HL-60 (cell line): ENCODE results near the gene LRRC52.

Experiments
- DNase-seq, 2 experiments: peaks; one replicate each; pipeline ENCODE4 v3.0.0-alpha.2; 2010 to 2020; ENCODE audit warnings: low read depth in 1 of 2, low spot score in 1 of 2
- H3K27ac ChIP-seq: fragments of 250-450 bp; sonication (Bioruptor Pico); replicated peaks from 2 replicates; pipeline ENCODE4 v1.5.1; 2020; ENCODE audit warnings: mild to moderate bottlenecking, moderate library complexity
- H3K27me3 ChIP-seq: fragments of 250-450 bp; sonication (Bioruptor Pico); 2 replicates; pipeline ENCODE4 v1.5.1; 2021; ENCODE audit warnings: mild to moderate bottlenecking, moderate library complexity; ENCODE audit not compliant: insufficient read depth, poor library complexity, severe bottlenecking
- H3K4me3 ChIP-seq: replicated peaks from 2 replicates; pipeline ENCODE4 v1.5.1; 2011; ENCODE audit warnings: mild to moderate bottlenecking, control low read depth, low read length; ENCODE audit not compliant: insufficient read depth
- GABPA ChIP-seq: IDR thresholded peaks from 2 replicates; pipeline ENCODE4 v1.6.1; 2012; ENCODE audit warnings: low read depth
- POLR2AphosphoS5 ChIP-seq: IDR thresholded peaks from 2 replicates; pipeline ENCODE4 v1.6.1; 2012; ENCODE audit warnings: low read depth
- SPI1 ChIP-seq: IDR thresholded peaks from 2 replicates; pipeline ENCODE4 v1.6.1; 2012; ENCODE audit warnings: low read depth, mild to moderate bottlenecking, borderline replicate concordance
- TF ChIP-seq, protein P1 (sequence below): IDR thresholded peaks from one replicate; pipeline ENCODE4 v1.5.1; 2011; ENCODE audit warnings: low read length, control low read depth, inconsistent platforms; ENCODE audit not compliant: insufficient read depth
- TF ChIP-seq, protein P2 (sequence below): IDR thresholded peaks from 2 replicates; pipeline ENCODE4 v1.6.1; 2012; ENCODE audit warnings: low read depth; ENCODE audit not compliant: insufficient replicate concordance

LRRC52 gene

DNA sequence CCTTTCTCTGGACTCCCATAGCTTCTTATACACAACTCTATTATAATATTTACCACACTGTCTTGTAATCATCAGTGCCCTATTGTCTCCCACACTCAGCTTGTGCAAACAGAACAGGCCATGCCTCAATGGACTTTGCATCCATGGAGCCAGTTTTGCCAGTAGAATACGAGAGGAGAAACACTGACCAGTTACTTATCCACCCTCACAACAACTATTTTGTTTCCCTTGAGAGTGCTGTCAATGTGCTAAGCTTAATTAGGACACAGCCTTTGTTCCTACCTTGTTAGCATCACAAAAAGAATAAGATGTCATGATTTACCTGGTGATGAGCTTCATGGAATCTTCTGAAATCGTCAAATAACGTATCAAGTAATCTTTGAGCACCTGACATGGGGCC is 18.1 kb upstream of the LRRC52 start:
- Histone ChIP-seq H3K27me3 (no peaks in the 10 kb centered on the region), H3K27ac (no peak overlapping the region), H3K4me3 (no peak overlapping the region)
- DNase-seq, result no peak
- no peak for TF ChIP-seq SPI1
- no peak for TF ChIP-seq GABPA
- no peak for TF ChIP-seq POLR2AphosphoS5
- TF ChIP-seq, protein P1, sequence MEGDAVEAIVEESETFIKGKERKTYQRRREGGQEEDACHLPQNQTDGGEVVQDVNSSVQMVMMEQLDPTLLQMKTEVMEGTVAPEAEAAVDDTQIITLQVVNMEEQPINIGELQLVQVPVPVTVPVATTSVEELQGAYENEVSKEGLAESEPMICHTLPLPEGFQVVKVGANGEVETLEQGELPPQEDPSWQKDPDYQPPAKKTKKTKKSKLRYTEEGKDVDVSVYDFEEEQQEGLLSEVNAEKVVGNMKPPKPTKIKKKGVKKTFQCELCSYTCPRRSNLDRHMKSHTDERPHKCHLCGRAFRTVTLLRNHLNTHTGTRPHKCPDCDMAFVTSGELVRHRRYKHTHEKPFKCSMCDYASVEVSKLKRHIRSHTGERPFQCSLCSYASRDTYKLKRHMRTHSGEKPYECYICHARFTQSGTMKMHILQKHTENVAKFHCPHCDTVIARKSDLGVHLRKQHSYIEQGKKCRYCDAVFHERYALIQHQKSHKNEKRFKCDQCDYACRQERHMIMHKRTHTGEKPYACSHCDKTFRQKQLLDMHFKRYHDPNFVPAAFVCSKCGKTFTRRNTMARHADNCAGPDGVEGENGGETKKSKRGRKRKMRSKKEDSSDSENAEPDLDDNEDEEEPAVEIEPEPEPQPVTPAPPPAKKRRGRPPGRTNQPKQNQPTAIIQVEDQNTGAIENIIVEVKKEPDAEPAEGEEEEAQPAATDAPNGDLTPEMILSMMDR, result no peak
- TF ChIP-seq, protein P2, sequence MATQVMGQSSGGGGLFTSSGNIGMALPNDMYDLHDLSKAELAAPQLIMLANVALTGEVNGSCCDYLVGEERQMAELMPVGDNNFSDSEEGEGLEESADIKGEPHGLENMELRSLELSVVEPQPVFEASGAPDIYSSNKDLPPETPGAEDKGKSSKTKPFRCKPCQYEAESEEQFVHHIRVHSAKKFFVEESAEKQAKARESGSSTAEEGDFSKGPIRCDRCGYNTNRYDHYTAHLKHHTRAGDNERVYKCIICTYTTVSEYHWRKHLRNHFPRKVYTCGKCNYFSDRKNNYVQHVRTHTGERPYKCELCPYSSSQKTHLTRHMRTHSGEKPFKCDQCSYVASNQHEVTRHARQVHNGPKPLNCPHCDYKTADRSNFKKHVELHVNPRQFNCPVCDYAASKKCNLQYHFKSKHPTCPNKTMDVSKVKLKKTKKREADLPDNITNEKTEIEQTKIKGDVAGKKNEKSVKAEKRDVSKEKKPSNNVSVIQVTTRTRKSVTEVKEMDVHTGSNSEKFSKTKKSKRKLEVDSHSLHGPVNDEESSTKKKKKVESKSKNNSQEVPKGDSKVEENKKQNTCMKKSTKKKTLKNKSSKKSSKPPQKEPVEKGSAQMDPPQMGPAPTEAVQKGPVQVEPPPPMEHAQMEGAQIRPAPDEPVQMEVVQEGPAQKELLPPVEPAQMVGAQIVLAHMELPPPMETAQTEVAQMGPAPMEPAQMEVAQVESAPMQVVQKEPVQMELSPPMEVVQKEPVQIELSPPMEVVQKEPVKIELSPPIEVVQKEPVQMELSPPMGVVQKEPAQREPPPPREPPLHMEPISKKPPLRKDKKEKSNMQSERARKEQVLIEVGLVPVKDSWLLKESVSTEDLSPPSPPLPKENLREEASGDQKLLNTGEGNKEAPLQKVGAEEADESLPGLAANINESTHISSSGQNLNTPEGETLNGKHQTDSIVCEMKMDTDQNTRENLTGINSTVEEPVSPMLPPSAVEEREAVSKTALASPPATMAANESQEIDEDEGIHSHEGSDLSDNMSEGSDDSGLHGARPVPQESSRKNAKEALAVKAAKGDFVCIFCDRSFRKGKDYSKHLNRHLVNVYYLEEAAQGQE, result no peak

DNA sequence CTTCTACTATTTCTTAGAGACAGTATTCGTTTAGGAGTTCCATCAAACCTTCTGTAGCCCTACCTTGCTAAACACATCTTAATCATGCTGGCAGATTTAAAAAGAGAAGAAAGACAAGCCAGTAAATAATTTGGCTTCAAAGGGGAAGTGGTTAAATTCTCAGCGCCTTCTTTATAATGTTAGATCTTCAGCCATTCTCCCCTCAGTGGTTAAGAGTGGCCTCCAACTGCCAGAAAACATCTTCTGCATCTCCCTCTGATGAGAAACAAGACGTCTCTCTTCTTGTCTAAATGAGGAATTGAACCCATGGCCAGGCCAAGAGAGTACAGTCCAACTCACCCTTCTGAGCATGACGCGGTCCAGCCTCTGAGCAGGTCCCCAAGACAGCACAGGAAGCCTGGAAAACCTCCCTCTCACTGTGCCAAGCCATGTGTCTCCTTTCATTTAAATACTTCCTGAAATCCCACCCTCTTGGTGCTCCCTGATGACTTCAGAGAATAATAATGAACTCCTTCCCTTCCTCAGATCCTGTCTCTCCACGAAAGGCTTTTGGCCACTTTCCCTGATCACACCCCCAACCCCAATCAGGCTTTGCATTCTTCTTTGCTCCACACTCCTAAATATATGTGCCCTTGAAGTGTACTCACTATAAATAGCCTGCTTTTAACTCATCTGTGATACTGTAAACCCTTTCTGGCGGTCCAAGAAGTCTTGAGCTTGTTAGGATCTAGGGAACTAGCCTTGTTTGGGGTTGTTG is 16.4 kb upstream of the LRRC52 start:
- TF ChIP-seq GABPA, result no peak
- peak; percentile 90 for TF ChIP-seq SPI1
- H3K4me3 ChIP-seq, result no peak overlapping the region
- DNase-seq, result peak in 1 of 2 experiments; percentile 64

DNA sequence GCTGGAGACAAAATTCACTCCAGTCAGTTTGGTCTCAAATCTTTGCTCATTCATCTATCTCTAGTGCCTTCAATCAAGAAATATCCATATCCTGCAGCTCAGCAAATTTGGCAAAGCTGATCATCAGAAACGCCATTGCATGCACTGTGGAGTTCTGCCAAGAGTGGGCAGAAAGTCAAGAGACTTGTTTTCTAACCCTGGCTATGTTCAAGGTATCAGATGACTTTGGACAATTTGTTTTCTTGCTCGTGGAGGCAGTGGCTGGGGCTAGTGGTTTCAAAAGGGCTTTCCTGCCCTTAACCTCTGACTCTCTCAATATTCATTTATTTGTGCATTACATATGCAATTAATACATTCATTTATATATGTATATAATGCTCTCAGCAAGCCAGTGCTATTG is 12.8 kb upstream of the LRRC52 start:
- no peak overlapping the region for H3K27ac ChIP-seq
- H3K27me3 ChIP-seq, result no peaks in the 10 kb centered on the region
- TF ChIP-seq, protein P2, result no peak
- TF ChIP-seq SPI1 (no peak), GABPA (no peak), POLR2AphosphoS5 (no peak)
- TF ChIP-seq, protein P1, result no peak
- DNase-seq, result no peak
- no peak overlapping the region for H3K4me3 ChIP-seq

More for the DNA sequence above, 16.4 kb upstream of the LRRC52 start:
- H3K27ac ChIP-seq, result peak overlapping the region; percentile 37
- no peaks in the 10 kb centered on the region for H3K27me3 ChIP-seq

DNA sequence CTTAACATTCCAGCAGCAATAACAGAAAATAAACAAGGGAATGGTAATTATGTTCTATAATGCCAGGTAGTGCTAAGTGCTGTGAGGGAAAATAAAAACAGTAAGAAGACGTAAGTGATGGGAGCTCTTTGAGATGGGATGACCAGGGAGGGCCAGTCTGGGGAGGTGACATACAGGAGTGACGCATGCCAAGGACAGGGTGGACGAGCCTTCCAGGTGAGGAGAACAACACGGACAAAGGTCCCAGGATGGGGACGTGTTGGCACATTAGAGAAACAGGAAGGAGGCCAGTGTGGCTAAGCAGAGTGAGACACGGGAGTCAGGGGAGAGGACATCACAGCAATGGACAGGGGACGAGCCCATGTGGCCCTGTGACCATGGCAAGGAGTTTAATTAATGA is 11.7 kb upstream of the LRRC52 start:
- Histone ChIP-seq H3K27me3 (no peaks in the 10 kb centered on the region), H3K27ac (no peak overlapping the region), H3K4me3 (no peak overlapping the region)
- no peak for DNase-seq
- no peak for TF ChIP-seq POLR2AphosphoS5
- TF ChIP-seq SPI1, result no peak
- TF ChIP-seq, protein P2, result no peak
- TF ChIP-seq GABPA, result no peak
- TF ChIP-seq, protein P1, result no peak
